HCT116 (cell line): ENCODE measurements around the gene ZSWIM6. TPM values are rescaled to one million over a fixed set of nuclear protein-coding genes. Genes with fewer than 3 reads are reported as not detected.

ENCODE experiments used
- ATAC-seq: fragments of 200-7000 bp; cut with Tn5 transposase; 2 replicates; pipeline ENCODE4 v1.9.1; 2020; ENCODE audit warnings: mild to moderate bottlenecking, moderate library complexity
- BruUV-seq: library from RNA; stranded (reverse); fragments of 400-500 nt; replicated peaks from 2 replicates; lab custom pipeline; 2021; lab: Mats Ljungman, UMichigan
- CTCF ChIA-PET: fragments of 300-600 bp; sonication (Branson Sonifier 250); formaldehyde crosslinking; loops from one replicate; lab custom pipeline; 2021; ENCODE audit warnings: antibody characterized with exemption; lab: Charles Lee
- POLR2A ChIA-PET: fragments of 300-600, 350-600 bp; sonication (Branson Sonifier 250); formaldehyde crosslinking; loops from one replicate; lab custom pipeline; 2021; ENCODE audit warnings: antibody characterized with exemption; lab: Charles Lee
- RAD21 ChIA-PET, 2 experiments: fragments of 300-600 bp; sonication (Branson Sonifier 250); formaldehyde crosslinking; loops; one replicate each; lab custom pipeline; 2023; ENCODE audit warnings: low total read pairs in 2 of 2; ENCODE audit not compliant: uncharacterized antibody in 2 of 2, unreplicated experiment in 2 of 2, low non-redundant PET in 1 of 2; lab: Charles Lee
- DNase-seq: peaks from one replicate; pipeline ENCODE4 v3.0.0-alpha.2; 2010; ENCODE audit warnings: low read depth, low spot score
- H2AFZ ChIP-seq: fragments of 200-600 bp; shearing (Covaris generic), sonication (generic); 2 replicates; pipeline ENCODE4 v1.6.1; 2017; ENCODE audit warnings: low read depth, mixed run types, mixed read lengths, antibody characterized with exemption, low read length; ENCODE audit not compliant: poor library complexity, severe bottlenecking
- H3K27ac ChIP-seq: 2 replicates; pipeline ENCODE4 v1.5.1; 2012; ENCODE audit warnings: low read depth, low read length
- H3K27me3 ChIP-seq: fragments of 200-600 bp; sonication (generic); 2 replicates; pipeline ENCODE4 v1.6.1; 2016; ENCODE audit warnings: mixed run types, low read length, mixed read lengths; ENCODE audit not compliant: insufficient read depth
- H3K36me3 ChIP-seq, 2 experiments: fragments of 200-500 bp in 1 of 2; fragments of 200-600 bp in 1 of 2; sonication (Bioruptor generic) in 1 of 2; sonication (generic) in 1 of 2; 2 replicates each; pipeline versions ENCODE4 v1.5.1 to v1.6.1; 2014 to 2016; ENCODE audit warnings: low read length in 2 of 2, inconsistent platforms in 1 of 2, mixed read lengths in 1 of 2, mixed run types in 1 of 2; ENCODE audit not compliant: insufficient read depth in 2 of 2, control insufficient read depth in 1 of 2
- H3K4me1 ChIP-seq, 2 experiments: fragments of 200-600 bp in 1 of 2; sonication (generic) in 1 of 2; 2 replicates each; pipeline versions ENCODE4 v1.5.1 to v1.6.1; 2012 to 2017; ENCODE audit warnings: low read length in 2 of 2, inconsistent platforms in 1 of 2, mild to moderate bottlenecking in 1 of 2, mixed read lengths in 1 of 2, mixed run types in 1 of 2, moderate library complexity in 1 of 2; ENCODE audit not compliant: insufficient read depth in 2 of 2, control insufficient read depth in 1 of 2
- H3K4me2 ChIP-seq: fragments of 200-600 bp; sonication (generic); 2 replicates; pipeline ENCODE4 v1.6.1; 2017; ENCODE audit warnings: mixed run types, low read length, mixed read lengths
- H3K4me3 ChIP-seq, 2 experiments: fragments of 200-600 bp in 1 of 2; sonication (generic) in 1 of 2; replicated peaks in 1 of 2; 2 replicates each; pipeline ENCODE4 v1.5.1; 2011 to 2016; ENCODE audit warnings: low read length in 2 of 2, control low read depth in 1 of 2, low read depth in 1 of 2, mild to moderate bottlenecking in 1 of 2, mixed read lengths in 1 of 2, mixed run types in 1 of 2
- H3K79me2 ChIP-seq: fragments of 200-600 bp; sonication (generic); 2 replicates; pipeline ENCODE4 v1.6.1; 2017; ENCODE audit warnings: mild to moderate bottlenecking, mixed run types, low read length, moderate library complexity, mixed read lengths; ENCODE audit not compliant: insufficient read depth
- H3K9ac ChIP-seq: fragments of 200-600 bp; sonication (generic); 2 replicates; pipeline ENCODE4 v1.6.1; 2016; ENCODE audit warnings: low read length, mixed read lengths
- H3K9me2 ChIP-seq: fragments of 200-600 bp; sonication (generic), shearing (Covaris generic); 2 replicates; pipeline ENCODE4 v1.6.1; 2017; ENCODE audit warnings: mixed run types, mild to moderate bottlenecking, moderate library complexity; ENCODE audit not compliant: insufficient read depth
- H3K9me3 ChIP-seq, 2 experiments: fragments of 200-500 bp in 1 of 2; fragments of 200-600 bp in 1 of 2; sonication (Bioruptor generic) in 1 of 2; sonication (generic) in 1 of 2; 2 replicates each; pipeline ENCODE4 v1.6.1; 2014 to 2017; ENCODE audit warnings: low read length in 2 of 2, mixed read lengths in 2 of 2, inconsistent platforms in 1 of 2, low read depth in 1 of 2, mild to moderate bottlenecking in 1 of 2, mixed run types in 1 of 2, moderate library complexity in 1 of 2; ENCODE audit not compliant: control insufficient read depth in 1 of 2, insufficient read depth in 1 of 2
- H4K20me1 ChIP-seq: fragments of 200-600 bp; sonication (generic), shearing (Covaris generic); 2 replicates; pipeline ENCODE4 v1.6.1; 2017; ENCODE audit warnings: mixed run types, mild to moderate bottlenecking, moderate library complexity; ENCODE audit not compliant: insufficient read depth
- CEBPB ChIP-seq: IDR thresholded peaks from 2 replicates; pipeline ENCODE4 v1.6.1; 2012; ENCODE audit warnings: low read depth
- EGR1 ChIP-seq: IDR thresholded peaks from 2 replicates; pipeline ENCODE4 v1.6.1; 2012; ENCODE audit warnings: low read depth
- EZH2 ChIP-seq: fragments of 200-600 bp; sonication (generic); IDR thresholded peaks from 2 replicates; pipeline ENCODE4 v1.6.1; 2017; ENCODE audit warnings: antibody characterized with exemption, mixed run types
- EZH2phosphoT487 ChIP-seq: fragments of 200-600 bp; IDR thresholded peaks from 2 replicates; pipeline ENCODE4 v1.6.1; 2018; ENCODE audit warnings: antibody characterized with exemption, borderline replicate concordance
- FOSL1 ChIP-seq: IDR thresholded peaks from 2 replicates; pipeline ENCODE4 v1.6.1; 2012; ENCODE audit warnings: low read depth
- POLR2A ChIP-seq: IDR thresholded peaks from 2 replicates; pipeline ENCODE4 v1.7.0; 2011; ENCODE audit warnings: borderline replicate concordance; ENCODE audit not compliant: insufficient read depth, insufficient read length; ENCODE audit errors: extremely low read depth
- RAD21 ChIP-seq: IDR thresholded peaks from 2 replicates; pipeline ENCODE4 v1.6.1; 2012; ENCODE audit warnings: low read depth, mild to moderate bottlenecking
- SIN3A ChIP-seq: IDR thresholded peaks from 2 replicates; pipeline ENCODE4 v1.6.1; 2012; ENCODE audit warnings: low read depth
- TCF7L2 ChIP-seq: IDR thresholded peaks from 2 replicates; pipeline ENCODE4 v1.7.0; 2011; ENCODE audit warnings: borderline replicate concordance, inconsistent platforms; ENCODE audit not compliant: insufficient read depth, insufficient read length; ENCODE audit errors: extremely low read depth
- ZFX ChIP-seq: fragments of 450-650 bp; IDR thresholded peaks from 2 replicates; pipeline ENCODE4 v1.6.1; 2017
- ZNF274 ChIP-seq: fragments of 200-500 bp; sonication (Bioruptor generic); IDR thresholded peaks from 2 replicates; pipeline ENCODE4 v1.6.1; 2014; ENCODE audit warnings: mild to moderate bottlenecking, low read depth, low read length, inconsistent platforms
- intact Hi-C: fragments of 100-400 bp; cut with micrococcal nuclease; formaldehyde crosslinking; loops from 2 replicates; pipeline ENCODE4 v1.10.0; 2022
- total RNA-seq: library from RNA; stranded (reverse); gene quantifications from one replicate; pipeline ENCODE4 v1.2.1, GENCODE V29; 2021; ENCODE audit not compliant: unreplicated experiment
- TF ChIP-seq, protein P1 (sequence below): IDR thresholded peaks from 2 replicates; pipeline ENCODE4 v1.6.1; 2011; ENCODE audit warnings: mild to moderate bottlenecking, low read length, moderate library complexity; ENCODE audit not compliant: insufficient replicate concordance; ENCODE audit errors: extremely low read depth
- TF ChIP-seq, protein P2 (sequence below): IDR thresholded peaks from 2 replicates; pipeline ENCODE4 v1.6.1; 2012
- TF ChIP-seq, protein P3 (sequence below), 3 experiments: fragments of 200-600 bp in 1 of 3; sonication (generic) in 1 of 3; IDR thresholded peaks in 2 of 3; conservative IDR thresholded peaks in 1 of 3; 2 replicates each; pipeline ENCODE4 v1.5.1; 2012 to 2017; ENCODE audit warnings: low read depth in 2 of 3, low read length in 2 of 3, antibody characterized with exemption in 1 of 3, borderline replicate concordance in 1 of 3, control low read depth in 1 of 3, mild to moderate bottlenecking in 1 of 3, mixed read lengths in 1 of 3, mixed run types in 1 of 3, moderate library complexity in 1 of 3; ENCODE audit not compliant: insufficient read depth in 1 of 3

ZSWIM6 gene
- total RNA-seq, 1 experiment from 2014 or later = 7.4 TPM

DNA sequence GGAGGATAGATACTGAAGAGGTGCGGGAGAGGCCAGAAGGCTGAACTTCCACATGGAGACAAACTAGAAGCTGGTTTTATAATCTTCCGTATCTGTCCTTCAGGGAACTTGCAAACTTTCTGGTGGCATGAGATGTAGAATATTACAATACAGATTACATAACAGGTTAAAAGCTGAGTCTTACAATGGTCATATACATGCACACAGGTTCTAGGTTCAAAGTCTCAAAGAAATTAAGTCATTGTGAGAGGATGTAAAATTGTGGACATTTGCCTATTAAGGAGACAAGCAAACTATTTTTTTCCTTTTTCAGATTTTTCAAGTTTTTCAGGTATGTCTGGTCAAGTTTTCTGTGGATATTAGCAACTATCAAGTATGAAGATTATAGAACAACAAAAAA is 10.4 kb upstream of the ZSWIM6 start:
- ATAC-seq (no peak), DNase-seq (no peak)
- no peak overlapping the region for H3K4me3 ChIP-seq
- no peaks in the 10 kb centered on the region for H3K36me3 ChIP-seq
- H3K9me3 ChIP-seq = no peaks in the 10 kb centered on the region
- H3K27me3 ChIP-seq = no peaks in the 10 kb centered on the region
- ChIA-PET RAD21 (no interaction called here), POLR2A (interaction anchor here (2.3 kb wide), 1 partner anchor 10 kb away, joined by 6 read pairs; the partner anchor contains the start of gene ZSWIM6), CTCF (no interaction called here)
- H4K20me1 ChIP-seq = no peaks in the 10 kb centered on the region
- no peak overlapping the region for H3K4me2 ChIP-seq
- H3K27ac ChIP-seq = no peak overlapping the region
- intact Hi-C loops = no loop called here
- BruUV-seq = no TSS peak
- no peak overlapping the region for H2AFZ ChIP-seq
- no peak overlapping the region for H3K9ac ChIP-seq
- TF ChIP-seq EZH2phosphoT487 (no peak), CEBPB (no peak), ZNF274 (no peak), FOSL1 (no peak), ZFX (no peak), EGR1 (no peak), TCF7L2 (no peak), SIN3A (no peak), POLR2A (no peak), EZH2 (no peak), RAD21 (no peak)
- TF ChIP-seq, protein P1, sequence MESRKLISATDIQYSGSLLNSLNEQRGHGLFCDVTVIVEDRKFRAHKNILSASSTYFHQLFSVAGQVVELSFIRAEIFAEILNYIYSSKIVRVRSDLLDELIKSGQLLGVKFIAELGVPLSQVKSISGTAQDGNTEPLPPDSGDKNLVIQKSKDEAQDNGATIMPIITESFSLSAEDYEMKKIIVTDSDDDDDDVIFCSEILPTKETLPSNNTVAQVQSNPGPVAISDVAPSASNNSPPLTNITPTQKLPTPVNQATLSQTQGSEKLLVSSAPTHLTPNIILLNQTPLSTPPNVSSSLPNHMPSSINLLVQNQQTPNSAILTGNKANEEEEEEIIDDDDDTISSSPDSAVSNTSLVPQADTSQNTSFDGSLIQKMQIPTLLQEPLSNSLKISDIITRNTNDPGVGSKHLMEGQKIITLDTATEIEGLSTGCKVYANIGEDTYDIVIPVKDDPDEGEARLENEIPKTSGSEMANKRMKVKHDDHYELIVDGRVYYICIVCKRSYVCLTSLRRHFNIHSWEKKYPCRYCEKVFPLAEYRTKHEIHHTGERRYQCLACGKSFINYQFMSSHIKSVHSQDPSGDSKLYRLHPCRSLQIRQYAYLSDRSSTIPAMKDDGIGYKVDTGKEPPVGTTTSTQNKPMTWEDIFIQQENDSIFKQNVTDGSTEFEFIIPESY = no peak
- TF ChIP-seq, protein P2, sequence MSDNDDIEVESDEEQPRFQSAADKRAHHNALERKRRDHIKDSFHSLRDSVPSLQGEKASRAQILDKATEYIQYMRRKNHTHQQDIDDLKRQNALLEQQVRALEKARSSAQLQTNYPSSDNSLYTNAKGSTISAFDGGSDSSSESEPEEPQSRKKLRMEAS = no peak
- TF ChIP-seq, protein P3, sequence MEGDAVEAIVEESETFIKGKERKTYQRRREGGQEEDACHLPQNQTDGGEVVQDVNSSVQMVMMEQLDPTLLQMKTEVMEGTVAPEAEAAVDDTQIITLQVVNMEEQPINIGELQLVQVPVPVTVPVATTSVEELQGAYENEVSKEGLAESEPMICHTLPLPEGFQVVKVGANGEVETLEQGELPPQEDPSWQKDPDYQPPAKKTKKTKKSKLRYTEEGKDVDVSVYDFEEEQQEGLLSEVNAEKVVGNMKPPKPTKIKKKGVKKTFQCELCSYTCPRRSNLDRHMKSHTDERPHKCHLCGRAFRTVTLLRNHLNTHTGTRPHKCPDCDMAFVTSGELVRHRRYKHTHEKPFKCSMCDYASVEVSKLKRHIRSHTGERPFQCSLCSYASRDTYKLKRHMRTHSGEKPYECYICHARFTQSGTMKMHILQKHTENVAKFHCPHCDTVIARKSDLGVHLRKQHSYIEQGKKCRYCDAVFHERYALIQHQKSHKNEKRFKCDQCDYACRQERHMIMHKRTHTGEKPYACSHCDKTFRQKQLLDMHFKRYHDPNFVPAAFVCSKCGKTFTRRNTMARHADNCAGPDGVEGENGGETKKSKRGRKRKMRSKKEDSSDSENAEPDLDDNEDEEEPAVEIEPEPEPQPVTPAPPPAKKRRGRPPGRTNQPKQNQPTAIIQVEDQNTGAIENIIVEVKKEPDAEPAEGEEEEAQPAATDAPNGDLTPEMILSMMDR (IDR thresholded peaks at IDR 0.05 in 2 of 3, conservative IDR thresholded peaks at IDR 0.05 in 1 of 3; ENCODE audit: borderline replicate concordance in 1 of 3, insufficient read depth in 1 of 3, low read depth in 2 of 3, low read length in 2 of 3) = no peak
- H3K9me2 ChIP-seq = no peaks in the 10 kb centered on the region
- peaks cover 0 to 6% of the 10 kb centered on the region in 2 experiments; a peak in 1 of 4 replicates for H3K4me1 ChIP-seq
- no peaks in the 10 kb centered on the region for H3K79me2 ChIP-seq
